Suppressor macrophage (primary cell): ENCODE measurements around the gene CMIP.

Experiments used
- DNase-seq, 4 experiments: peaks; one replicate each; pipeline ENCODE4 v3.0.0-alpha.2; 2020 to 2022

Gene CMIP

GRCh38 chr16:81462683-81463082 lies 18.1 kb downstream of the CMIP start:
- no peak for DNase-seq

GRCh38 chr16:81463296-81463890 lies 18.8 kb downstream of the CMIP start:
- no peak for DNase-seq

GRCh38 chr16:81464279-81464678 lies 19.7 kb downstream of the CMIP start:
- DNase-seq, result no peak

DNA sequence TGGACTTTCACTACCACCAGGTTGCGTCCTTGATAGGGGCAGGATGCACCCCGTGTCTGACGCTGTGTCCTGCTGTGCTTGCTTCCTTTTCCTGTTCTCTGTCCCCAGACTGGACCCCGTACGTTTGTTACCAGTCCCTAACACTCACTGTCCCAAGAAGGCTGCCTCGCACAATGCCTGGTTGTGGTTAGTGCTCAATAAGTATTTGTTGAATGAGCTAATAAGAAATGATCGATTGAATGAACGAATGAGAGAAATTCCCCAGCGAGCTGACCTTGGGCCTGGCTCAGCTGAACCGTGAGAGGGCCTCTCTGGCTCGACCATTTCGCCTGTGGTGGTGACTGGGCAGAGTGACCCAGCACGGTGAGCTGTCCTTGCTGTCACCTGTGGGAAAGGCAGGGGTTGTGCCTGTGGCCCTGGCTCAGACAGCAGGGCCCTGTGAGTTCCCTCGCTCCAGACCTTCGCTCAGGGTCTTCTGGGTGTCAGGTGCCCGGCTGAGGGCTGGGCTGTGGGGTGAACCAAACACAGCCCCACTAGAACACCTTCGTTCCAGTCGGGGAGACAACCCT lies 20.9 kb downstream of the CMIP start:
- no peak for DNase-seq

DNA sequence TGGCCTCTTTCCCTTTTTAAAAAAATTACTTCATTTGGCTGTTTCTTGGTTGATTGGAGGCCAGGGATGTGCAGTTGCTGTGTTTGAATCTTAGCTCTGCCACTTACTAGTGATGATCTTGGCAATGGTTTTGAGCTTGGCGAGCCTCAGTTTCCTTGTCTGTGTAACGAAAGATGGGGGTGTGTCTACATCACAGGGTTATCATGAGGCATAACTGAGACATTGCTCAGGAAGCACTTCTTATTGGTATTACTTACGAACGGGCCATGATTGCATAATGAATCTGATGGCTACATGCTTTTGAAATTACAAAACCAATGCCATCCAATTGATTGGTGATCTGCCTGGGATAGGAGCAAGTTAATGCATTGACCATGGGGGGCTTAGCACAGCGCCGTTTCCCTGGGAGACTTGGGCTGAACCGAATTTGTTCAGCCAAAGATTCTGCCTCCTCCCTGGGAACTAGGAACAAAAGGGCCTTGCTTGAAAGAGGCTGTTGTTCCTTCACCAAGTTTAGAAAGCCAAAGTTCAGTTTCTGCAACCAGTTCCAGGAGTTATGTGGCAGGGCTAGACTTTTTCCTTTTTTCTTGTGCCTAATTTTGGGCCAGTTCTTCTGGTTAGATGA lies 21.9 kb downstream of the CMIP start:
- peak in 2 of 4 experiments; percentile 44 to 46 for DNase-seq

GRCh38 chr16:81467072-81467471 lies 22.5 kb downstream of the CMIP start:
- no peak for DNase-seq

GRCh38 chr16:81467815-81468214 lies 23.2 kb downstream of the CMIP start:
- no peak for DNase-seq

- no peak for DNase-seq
Observed at GRCh38 chr16:81468269-81468902, 23.8 kb downstream of the CMIP start.

DNA sequence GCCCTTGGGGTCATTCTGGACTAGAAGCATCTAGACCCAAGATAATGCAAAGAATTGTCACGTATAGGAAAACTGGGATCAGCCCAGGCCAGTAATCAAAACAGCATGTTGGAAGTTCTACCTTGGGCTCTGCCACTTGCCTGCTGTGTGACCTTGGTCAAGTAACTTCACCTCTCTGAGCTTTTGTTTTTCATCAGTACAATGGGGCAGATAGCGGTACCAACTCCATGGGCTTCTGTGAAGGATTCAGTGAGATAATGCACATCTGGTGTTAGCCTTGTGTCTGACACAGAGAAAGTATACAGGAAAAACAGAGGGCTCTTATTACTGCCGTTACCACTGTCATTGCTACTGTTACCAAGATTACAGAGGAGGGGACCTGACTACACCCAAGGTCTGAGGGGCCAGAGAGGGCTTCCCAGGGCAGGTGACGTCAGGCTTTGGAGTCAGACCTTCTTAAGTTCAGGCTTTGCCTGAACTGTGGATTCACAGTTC lies 24.6 kb downstream of the CMIP start:
- DNase-seq, result no peak

DNA sequence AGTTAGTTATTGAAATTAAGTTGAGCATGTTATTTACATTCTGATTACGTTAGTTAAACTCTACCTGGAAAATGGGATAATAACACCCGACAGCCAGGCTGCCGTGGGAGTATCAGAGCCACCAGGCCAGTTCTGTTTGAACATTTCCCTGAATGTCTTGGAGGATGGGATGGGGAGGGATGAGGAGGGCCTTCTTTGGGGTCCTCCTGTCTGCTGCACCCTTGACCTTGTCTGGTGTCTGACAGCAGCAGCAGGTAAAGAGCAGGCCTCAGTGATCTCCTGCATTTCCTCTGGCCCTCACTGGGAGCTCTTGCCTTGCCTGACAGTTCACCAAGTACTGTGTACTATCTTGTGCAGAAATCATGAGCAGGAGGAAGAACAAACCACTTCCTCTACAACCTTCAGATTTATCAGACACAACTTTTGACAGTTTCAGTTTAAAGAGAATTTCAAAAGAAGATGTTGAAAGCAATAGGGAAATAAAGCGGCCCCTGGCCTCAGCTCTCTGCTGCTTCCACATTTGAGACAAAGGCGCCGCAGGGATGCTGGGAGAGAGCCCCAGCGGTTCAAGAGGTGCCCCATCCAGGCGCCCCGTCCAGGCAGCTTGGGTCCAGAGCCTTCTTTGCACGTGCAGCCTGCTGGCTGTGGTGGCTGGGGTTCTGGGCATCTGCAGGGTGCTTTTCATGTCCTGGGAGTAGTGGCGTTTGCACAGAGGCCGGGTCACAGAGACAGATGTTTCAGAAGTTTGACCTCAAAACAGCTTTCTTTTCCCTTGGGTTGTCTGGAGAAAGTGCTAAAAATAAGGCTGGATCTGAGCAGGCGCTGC lies 25.3 kb downstream of the CMIP start:
- peak; percentile 84 to 94 (median 90) for DNase-seq

DNA sequence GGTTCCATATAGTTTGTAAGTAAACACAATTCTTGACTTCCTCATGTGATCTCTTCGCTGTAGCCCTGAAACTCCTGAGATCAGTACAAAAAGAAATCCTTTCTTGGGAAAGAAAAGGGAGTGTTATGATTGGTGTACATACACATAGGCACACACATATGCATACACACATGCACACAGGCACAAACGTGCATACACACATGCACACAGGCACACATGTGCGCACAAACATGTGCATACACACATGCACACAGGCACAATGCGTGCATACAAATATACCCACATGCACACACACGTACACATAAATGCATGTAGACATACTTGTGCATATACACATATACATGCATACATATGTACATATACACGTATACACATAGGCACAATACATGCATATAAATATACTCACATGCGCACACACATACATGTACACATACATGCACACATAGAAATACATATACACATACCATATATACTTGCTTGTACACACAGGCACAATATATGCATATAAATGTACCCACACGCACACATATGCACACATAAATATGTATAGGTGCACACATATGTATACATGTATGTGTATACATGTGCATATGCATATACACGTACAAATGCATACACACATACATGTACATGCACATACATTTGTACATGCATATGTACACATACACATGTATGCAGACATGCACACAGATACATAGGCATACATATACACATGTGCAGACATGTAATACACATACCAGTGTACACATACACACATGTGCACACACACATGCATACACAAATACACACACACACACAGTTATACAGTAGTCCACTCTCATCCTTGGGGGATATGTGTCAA lies 26.4 kb downstream of the CMIP start:
- no peak for DNase-seq

DNA sequence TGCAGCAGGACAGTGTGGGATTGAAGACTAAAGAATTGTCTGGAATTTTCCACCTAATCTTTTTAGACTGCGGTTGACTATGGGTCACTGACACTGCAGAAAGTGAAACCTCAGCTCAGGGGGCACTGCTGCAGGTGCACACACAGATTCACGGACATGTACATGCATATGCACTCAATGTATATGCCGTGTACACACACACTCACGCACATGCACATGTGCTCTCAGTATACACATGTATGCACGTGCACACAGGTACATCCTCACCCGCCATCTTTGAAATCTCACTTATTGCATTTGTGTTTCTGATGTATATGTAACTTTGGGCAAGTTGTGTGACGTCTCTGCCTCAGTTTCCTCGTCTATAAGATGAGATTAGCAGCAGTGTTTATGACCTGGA lies 27.3 kb downstream of the CMIP start:
- no peak for DNase-seq

DNA sequence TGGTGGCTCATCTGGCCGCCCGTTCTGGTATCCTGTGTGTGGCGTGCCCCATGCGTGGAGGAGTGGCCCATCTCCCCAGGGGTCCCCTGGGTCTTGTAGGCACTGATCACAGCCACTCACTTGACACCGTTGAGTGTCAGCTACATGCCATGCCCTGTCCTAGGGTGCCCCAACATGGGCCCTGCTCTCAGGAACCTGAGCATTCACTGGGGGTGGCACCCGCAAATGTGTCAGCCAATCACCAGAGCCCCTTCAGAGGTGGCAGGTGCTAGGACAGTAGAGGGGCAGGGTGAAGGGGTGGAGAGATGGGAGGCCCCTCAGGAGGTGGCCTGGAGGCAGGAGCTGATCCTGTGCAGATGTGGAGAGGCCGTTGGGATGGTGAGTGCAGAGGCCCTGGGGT lies 27.8 kb downstream of the CMIP start:
- no peak for DNase-seq

GRCh38 chr16:81473066-81473488 lies 28.5 kb downstream of the CMIP start:
- DNase-seq, result no peak

- DNase-seq, result peak; percentile 40 to 67 (median 56)
Observed at GRCh38 chr16:81473558-81473957, 28.9 kb downstream of the CMIP start.

DNA sequence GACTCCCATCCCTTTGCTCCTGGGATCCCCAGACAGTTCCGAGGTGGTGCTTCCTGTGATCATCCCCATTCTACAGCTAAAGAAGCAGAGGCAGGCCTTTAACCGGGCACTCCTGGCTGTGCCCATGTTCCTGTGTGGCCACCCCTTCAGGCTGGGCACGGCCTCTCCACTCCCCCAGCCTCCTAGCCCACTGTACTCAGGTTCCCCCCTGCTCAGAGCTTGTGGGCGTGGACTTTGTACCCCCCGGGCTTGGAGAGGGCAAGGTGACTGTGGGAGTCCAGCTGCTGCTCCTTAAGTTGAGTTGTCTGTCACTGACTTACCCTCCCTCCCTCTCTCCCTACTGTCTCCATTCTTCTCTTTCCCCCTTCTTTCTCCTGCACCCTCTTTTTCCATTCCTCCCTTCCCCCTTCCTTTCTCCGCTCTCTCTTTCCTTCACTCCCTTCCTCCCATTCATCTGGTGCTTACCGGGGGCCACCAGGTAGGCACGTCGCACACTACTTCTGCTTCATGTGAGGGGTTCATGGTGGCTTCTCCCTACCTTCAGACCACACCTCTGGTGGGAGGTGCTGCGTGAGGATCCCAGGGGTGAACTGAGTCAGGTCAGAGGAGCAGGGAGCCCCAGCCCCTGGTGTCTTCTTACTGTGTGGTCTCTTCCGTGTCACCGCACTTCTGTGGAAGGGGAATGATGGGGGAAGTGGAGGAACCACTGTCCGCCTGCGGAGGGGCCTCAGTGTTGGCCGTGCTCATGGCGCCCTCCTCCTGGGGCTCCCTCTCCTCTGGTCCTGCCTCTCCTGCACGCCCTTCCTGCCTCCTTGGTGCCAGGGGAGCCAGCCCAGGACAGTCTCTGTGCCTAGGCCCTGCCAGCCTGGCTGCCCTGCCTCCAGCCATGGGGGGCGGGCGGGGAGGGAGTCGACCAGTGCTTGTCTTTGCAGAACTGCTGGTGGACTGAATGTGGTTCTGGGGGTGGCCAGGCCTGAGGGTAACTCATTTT lies 29.7 kb downstream of the CMIP start:
- DNase-seq, result no peak

- peak; percentile 28 to 57 (median 54) for DNase-seq
Observed at GRCh38 chr16:81477697-81478693, 33.4 kb downstream of the CMIP start.

- peak; percentile 87 to 95 (median 92) for DNase-seq
Observed at GRCh38 chr16:81478876-81479511, 34.4 kb downstream of the CMIP start.
